ENCODE measurements around the gene LRP3.

- TF ChIP-seq, protein P1, sequence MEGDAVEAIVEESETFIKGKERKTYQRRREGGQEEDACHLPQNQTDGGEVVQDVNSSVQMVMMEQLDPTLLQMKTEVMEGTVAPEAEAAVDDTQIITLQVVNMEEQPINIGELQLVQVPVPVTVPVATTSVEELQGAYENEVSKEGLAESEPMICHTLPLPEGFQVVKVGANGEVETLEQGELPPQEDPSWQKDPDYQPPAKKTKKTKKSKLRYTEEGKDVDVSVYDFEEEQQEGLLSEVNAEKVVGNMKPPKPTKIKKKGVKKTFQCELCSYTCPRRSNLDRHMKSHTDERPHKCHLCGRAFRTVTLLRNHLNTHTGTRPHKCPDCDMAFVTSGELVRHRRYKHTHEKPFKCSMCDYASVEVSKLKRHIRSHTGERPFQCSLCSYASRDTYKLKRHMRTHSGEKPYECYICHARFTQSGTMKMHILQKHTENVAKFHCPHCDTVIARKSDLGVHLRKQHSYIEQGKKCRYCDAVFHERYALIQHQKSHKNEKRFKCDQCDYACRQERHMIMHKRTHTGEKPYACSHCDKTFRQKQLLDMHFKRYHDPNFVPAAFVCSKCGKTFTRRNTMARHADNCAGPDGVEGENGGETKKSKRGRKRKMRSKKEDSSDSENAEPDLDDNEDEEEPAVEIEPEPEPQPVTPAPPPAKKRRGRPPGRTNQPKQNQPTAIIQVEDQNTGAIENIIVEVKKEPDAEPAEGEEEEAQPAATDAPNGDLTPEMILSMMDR (IDR thresholded peaks at IDR 0.05) = no peak
- no peak for TF ChIP-seq EZH2 (IDR thresholded peaks at IDR 0.05; ENCODE audit: borderline replicate concordance, insufficient read depth, low read depth, low read length, poor library complexity, severe bottlenecking)
Measured at GRCh38 chr19:33205110-33205509, 11.0 kb downstream of the LRP3 start.

All from B cell (primary cell).